EH (cell line): ENCODE measurements around the gene TNFAIP2.

Experiments used
- DNase-seq: peaks from one replicate; pipeline ENCODE4 v3.0.0-alpha.2; 2015; ENCODE audit warnings: low read depth

TNFAIP2 gene

DNA sequence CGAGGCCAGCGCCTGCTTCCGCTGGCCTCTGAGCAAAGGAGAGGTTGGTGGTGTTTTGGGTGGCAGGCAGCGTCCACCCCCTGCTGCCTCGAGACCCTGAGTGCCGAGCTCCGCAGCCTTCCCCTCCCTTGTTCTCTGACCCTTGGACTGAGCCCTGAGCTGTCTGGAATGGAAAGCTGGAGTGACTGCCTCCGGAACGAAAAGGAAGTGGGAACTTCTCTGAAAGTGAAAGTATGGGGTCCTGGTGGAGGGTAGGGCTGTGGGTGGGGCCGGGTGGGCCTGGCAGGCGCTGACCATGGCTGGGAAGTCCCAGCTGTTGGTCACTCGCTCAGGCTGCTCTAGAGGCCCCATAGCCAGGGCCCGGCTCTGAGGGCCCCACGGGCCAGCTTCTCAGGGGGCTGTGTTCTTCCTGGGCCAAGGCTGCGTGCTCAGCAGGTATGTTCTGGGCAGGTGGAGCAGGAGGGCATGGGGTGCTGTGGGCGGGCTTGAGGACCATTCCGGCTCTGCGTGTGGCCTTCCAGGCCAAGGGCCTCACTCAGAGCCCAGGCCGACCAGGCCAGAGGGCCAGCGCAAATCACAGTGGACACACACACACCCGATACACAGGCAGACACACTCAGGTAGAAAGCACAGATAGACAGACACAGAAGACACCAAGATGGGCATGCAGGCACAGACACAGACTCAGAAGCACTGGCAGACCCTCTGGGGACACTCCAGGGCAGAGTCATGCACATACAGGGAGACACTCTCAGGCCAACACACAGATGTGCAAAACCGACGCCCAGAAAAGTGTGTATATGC, 28.7 kb upstream of the TNFAIP2 start, which contains the start of gene EXOC3L4:
TSS of gene EXOC3L4 (plus strand) at position 320 of the 804 bp plus-strand sequence. CDS start 5,495 bp downstream, outside the sequence.
- DNase-seq, result no peak

DNA sequence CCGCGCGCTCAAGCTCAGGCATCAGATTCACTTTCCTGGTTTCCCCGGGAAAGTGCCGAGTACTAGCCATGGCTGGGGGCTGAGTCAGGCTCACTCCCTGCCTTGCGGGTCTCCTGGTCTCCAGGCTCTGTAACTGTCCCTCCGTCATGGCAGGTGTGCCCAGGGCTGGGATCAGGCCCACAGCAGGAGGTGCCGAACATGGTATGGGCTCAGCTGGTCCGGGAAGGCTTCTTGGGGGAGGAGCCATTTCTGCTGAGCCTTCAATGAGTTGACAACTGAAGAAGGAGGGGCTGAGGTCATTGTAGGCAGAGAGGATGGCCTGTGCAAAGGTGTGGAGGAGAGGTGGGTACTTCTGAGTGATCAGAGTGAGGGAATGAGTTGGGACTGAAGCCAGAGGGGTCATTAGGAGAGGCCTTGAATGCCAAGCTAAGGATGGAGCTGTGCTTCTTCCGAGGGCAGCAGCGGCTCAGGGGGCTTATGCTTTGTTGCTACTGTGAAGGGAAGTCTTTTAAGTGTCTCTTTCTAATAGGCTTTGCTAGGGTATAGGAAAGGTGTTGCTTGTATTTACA, 28.0 kb upstream of the TNFAIP2 start:
- DNase-seq, result no peak

DNA sequence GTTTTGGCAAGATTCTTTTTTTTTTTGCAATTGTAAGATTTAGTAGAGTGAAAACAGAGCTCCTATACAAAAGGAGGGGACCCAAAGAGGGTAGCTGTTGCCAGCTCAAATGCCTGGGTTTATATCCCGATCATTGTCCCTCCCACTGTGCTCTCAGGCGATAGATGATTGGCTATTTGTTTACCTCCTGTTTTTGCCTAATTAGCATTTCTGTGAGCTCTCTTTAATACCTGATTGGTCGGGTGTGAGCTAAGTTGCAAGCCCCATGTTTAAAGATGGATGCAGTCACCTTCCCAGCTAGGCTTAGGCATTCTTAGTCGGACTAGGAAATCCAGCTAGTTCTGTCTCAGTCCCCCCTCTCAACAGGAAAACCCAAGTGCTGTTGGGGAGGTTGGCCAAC, 26.9 kb upstream of the TNFAIP2 start:
- no peak for DNase-seq

DNA sequence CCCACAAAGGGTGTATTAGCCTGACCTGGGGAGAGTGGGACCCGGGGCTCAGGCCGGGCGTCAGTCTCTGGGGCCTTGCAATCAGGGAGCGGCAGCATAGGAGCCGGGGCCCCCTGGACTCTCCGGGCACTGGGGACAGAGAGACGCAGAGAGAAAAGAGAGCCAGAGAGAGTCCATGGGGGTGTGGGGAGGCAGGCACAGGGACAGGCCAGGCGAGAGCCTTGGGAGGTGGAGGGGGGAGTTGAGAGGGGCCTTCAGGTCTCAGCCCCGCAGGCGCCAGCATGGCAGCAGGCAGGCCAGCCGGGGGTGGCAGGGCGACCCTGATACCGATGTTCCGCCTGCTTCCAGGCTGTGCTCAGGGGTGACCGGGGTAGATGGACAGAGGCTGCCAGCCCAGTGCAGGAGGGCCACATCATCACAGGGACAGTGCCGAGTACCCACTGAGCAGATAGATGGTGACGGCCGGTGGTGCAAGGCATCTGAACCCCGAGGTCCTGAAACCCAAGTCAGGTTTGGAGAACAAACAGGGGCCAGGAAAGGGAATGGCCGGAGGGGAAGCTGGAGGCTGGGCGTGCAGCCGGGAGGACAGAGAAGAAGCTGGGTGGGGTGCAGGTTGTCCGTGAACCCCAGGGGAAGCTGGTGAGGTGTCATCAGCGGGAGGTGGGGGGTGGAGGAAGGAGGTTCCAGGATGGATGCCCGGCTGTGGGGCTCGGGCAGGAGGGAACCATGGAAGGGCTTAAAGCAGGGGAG, 25.8 kb upstream of the TNFAIP2 start:
- no peak for DNase-seq

DNA sequence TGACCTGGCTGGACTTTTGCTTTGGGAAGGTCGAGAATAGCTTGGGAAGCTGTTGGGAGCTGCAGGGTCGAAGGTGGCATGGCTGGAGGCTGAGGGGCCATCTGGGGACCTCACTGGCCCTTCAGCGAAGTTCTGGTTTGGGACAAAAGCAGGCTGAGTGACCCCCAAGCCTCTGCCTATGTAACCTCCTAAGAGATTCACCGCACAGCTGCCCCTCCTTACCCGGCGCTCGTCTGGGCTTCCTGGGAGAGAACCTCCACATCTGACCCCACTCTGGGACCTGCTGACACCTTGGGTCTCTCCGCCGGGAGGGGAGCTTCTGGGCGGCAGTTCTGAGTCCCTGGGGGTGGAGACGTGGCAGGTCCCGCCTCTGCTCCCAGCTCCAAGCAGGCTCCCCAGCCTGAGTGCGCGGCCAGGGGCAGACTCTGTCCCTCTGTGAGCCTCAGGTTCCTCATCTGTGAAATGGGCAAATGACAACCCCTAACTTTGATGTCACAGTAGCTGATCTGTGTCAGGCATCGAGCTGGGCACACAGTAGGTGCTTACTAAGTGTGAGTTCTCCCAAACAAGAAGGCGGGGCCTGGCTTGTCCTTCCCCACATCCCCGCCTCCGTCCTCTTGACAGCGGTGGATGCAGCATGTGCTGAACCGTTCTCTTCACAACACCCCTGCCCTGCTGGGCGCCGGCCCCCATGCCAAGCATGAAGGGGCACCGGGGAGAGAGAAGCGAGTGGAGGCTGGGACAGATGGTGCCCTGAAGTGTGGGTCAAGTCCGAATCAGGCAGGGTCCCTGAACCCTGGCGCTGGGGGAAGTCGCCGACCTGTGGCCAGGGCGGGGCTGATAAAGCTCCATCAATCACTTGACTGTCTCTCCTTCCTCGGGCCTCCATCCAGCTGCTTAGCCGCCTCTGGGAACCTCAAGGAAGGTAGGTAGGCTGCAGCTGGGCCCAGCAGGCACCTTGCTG, 25.0 kb upstream of the TNFAIP2 start:
- no peak for DNase-seq

DNA sequence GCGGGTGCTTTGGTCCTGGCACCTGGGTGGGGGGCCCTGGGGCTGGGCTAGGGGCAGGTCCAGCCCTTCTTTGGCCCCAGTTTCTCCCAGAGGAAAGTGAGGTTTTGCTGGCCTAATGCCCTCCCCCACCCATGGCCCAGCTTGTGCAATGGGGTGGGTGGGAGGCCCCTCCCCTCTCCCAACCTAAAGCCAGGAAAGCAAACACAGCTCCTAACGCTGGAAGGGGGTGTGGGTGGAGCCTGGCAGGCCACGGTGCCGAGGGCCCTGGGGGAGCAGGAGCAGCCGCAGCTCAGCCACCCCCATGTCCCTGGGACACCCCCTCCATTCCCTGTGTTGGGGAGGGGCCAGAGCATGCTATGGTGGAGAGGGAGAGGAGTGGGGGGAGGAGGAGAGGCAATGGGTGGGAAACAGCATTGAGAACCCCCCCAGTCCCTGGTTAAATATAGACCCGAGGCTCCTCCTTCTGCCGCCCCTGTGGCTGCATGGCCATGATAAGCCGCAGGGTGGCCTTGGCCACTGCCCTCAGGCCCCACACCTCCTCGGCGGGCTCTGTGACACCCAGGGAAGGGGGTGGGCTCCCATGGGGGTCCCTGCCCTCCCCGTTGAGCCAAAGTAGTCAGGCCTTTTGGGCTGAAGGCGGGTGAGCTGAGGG, 24.1 kb upstream of the TNFAIP2 start:
- DNase-seq, result no peak

DNA sequence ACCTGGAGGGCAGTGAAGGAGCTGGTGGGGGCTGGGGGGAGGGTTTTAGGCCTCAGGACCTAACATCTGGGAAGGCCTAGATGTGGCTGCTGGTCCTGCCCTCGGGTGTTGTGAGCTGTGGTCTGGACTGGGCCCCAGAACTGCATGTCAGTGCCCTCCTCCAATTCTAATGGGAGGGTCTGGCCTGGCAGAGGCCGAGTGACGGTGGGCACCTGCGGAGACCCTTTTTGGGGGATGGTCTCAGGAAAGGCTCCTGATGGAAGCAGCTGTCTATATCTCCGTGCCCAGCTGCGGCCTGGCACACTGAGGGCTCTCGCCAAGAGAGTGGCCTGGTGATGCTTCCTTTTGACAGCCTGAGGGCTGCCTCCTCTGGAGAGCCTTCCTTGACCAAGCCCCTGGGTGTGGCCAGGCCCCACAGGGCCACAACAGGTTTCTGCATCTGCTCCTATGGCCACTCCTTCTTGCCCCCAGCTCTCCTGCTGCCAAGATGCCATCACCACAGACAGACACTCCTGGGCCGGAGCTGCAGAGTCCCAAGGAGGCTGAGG, 23.5 kb upstream of the TNFAIP2 start:
- no peak for DNase-seq

DNA sequence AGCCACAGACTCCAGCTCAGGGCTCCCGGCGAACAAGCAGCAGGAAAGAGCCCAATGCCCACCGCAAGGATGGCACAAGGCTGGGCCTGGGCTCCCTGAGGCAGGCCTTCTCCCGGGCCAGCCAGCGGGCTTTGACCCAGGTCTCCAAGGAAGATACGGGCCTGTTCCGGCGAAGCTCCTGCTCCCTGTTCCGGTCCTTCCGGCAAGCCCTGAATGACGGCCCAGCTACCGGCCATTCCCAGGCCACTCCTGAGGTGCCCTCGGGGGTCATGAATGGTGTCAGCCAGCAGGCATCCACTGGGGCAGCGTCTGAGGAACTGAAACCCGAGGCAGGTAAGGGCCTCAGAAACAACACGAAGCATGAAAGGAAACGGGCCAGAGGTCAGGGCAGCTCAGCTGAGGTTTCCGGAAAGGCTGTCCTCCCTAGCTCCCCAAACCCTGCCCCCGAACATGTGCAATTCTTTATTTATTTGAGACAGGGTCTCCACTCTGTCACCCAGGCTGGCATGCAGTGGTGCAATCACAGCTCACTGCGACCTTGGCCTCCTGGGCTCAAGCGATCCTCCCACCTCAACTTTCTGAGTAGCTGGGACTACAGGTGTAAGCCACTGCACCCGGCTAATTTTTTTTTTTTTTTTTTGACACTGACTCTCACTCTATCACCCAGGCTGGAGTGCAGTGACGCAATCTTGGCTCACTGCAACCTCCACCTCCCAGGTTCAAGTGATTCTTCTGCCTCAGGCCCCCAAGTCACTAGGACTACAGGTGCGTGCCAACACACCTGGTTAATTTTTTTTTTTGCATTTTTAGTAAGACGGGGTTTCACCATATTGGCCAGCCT, 22.8 kb upstream of the TNFAIP2 start:
- DNase-seq, result no peak

DNA sequence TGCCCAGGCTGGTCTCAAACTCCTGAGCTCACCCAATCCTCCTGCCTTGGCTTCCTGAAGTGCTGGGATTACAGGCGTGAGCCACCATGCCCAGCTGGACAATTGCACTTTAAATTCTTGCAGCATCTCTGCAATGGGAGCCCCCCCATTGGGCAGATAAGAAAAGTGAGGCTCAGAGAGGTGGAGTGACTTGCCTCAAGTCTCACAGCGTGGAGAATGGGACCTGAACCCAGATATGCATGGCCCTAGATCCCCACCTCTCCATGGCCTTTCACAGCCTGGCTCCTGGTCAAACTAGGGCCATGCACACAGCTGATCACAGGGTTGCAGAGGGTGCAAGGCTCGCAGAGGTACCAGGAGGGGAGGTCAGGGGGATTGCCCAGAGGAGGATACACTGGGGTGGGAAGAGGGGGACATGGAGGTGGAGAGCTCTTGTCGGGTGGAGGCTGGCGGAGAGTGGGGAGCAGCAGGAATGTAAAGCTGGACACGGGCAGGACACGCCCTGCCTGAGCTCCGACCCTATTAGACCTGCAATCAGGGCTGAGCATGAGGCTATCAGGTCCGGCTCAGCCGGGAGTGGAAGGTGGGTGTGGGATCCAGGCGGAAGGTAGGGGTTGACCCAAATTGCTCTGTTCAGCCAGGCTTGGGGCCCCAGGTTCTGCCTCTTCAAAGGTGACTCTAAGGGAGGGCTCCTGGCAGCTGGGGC, 21.9 kb upstream of the TNFAIP2 start:
- no peak for DNase-seq

DNA sequence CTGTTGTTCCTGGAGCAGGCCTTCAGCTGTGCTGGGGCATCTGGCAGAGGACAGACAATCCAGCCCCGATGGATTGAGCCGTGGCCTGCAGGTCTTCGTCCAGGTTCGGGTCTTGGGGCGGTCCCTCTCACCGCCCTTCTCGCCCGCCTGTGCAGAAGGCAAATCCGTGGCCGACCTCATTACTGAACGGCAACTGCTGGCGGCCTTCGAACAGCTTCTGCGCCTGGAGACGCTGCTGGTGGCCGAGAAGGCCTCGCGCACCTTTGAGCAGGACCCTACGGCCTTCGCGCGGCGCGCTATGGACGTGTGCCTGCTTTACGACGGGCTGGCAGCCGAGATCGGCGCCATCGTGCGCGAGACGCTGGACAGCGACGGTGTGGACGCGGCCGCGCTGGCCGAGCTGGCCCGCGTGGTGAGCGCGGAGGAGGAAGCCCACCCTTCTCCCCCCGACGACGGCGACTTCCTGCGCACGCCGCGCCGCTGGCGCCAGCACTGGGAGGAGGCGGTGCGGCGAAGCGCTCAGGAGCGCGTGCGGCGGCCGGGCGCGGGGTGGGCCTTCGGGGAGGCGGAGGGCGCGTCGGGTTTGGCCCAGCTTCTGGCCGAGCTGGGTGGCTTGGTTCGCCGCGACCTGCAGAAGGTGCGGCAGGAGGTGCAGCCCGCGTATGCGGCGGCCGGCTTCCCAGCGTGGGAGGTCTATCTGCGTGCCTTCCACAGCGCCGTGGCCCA, 21.1 kb upstream of the TNFAIP2 start:
- DNase-seq, result no peak

DNA sequence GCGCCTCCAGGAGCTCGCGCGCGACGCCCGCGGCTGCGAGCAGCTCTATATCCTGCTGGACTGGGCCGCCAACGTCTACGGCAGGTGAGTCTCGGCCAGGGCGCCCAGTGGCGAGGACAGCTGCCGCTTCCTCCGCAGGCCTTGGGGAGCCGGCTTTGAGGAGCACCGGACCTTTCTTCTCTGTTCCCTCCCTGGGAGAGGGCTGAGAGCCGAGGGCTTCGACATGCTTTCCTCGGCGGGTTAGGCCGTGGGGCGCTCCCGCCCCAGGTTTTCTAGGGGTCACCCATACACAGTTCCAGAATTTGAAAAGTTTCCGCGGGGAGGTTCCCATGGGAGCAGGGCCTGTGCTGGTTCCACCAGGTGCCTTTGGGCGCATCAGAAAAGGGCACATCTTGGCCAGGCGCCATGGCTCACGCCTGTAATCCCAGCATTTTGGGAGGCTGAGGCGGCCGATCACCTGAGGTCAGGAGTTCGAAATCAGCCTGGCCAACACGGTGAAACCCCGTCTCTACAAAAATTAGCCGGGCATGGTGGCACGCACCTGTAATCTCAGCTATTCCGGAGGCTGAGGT, 20.5 kb upstream of the TNFAIP2 start:
- DNase-seq, result no peak

DNA sequence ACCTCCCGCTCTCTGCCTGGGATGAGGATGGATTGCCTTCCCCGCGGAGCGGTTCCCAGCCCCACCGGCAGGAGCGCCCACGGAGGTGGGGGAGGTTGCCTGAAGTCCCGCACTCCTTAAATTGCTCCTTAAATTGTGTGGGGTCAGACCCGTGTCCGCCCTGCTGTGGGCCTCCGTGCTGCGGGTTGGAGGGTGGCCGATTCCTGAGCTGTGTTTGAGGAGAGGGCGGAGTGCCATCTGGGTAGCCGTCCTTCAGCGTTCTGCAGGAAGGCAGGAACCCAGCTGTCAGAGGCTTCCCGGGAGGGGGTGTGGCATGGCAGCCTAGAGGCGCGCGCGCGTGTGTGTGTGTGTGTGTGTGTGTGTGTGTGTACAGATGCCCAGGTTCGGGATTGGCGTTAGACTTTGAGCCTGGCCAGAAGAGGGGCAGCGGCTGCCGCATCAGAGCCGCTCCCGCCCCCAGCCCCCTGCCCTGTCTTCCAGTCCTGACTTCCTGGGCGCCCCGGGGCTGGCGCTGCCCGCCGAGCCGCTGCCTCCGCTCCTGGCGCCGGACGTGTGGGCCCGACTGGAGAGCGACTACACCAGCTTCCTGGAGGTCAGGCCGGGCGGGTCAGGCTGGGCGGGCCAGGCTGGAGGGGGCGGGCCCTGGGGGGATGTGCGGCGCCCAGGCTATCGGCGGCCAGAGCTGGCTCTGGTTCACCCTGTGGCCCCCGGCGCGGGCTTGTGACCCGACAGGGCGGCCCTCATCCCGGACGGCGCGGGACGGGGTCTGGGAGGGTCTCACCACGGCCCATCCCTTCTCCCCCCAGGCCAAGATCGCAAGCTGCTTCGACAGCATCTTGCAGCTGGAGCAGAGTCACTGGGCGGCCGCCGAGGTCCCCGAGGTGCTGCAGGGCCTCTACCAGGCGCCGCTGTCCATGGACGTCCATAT, 19.5 kb upstream of the TNFAIP2 start:
- peak; percentile 63 for DNase-seq

DNA sequence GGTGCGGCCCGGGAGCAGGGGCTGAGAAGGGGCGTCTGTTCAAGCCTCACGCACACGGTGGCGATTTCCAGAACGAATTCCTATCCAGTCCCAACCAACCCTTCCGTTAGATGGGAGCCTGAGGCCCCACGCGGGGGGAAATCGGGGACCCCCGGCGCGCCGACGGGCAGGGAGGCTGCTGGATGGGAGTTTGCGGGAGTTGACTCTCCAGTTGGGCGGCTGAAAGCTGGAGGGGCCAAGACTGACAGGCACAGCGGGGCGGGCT, 18.9 kb upstream of the TNFAIP2 start:
- DNase-seq, result no peak

DNA sequence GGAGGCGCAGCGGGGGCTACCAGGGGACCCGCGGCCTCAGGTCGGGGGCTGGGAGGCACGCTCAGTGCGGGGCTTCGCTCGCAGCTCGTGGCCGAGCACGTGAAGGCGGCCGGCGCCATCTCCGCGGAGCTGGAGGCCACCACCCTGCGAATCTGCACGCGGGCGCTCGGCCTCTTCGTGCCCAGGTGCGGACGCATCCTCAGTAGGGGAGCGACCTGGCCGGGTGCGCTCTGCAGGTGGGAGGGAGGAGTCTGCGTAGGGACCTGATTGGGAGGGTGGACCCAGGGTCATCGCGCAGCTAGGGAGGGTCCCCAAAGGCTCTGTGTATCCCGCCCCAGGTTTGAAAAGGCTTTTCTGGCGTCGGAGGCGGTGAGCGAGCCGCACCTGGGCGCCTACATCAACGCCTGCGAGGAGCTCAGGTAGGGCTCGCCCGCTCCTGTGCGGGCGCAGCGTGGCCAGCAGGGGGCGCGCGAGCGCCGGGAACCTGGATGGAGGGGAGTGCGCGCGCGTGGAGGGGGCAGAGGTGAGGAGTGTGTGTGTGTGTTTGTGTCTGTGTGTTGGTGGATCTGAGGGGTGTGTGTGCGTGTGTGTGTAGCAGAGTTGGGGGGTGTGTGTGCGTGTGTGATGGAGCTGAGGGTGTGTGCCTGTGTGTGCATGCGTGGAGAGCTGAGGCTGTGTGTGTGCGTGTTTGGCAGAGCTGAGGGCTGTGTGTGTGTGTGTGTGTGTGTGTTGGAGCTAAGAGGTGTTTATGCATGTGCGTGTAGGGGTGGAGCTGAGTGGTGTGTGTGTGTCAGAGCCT, 18.4 kb upstream of the TNFAIP2 start:
- peak; percentile 45 for DNase-seq

DNA sequence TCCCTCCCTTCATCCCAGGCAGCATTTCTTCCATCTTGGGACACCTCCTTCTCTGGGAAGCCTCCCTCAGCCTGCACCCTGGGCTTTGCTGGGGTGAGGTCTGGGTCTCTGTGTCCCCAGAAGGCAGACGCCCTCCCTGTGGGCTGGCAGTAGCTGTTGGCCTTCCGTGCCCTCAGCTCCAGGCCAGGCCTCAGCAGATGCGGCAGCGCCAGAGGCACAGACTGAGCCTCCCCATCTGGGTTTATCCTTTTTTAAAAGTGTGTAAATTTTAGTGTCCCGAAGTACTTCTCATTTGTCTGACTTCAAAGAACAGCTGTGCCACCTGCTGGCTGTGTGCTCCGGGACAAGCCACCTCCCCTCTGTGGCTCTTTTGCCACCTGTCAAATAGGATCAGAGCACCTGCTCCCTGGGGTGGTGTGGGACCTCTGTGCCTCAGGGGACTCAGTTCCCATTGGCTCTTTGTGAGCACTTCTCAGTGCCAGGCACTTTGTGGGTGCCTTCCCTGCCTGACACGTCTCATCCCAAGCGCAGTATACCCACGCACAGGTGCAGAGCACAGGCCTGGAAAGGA, 17.6 kb upstream of the TNFAIP2 start:
- DNase-seq, result no peak

DNA sequence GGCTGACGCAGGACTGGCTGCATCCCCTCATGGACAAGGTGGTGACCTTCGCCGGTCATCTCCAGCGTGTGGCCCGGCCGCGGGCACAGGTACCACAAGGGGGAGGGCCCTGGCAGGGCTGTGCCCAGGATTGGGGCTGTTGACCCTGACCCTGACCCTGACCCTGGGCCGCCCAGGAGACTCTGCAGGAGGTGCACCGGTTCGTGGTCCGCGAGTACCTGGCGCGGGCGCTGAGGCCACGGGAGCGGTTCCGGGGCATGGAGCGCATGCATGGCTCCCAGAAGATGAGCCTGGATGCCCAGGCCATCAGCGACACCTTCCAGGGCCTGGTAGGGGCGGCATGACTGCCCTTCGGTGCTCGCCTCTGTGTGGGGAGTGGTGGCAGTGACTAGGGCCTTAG, 15.8 kb upstream of the TNFAIP2 start:
- DNase-seq, result no peak
